Liver (tissue), 3 donors: ENCODE results near the gene RBSN.
"Not testable (repeated sequence)": the region's sequence is repeated elsewhere in the genome, so short reads cannot be mapped to it uniquely, and the experiment has no call there.

ENCODE experiments used
- GABPA ChIP-seq, 2 donors: IDR thresholded peaks in 1 of 2; conservative IDR thresholded peaks in 1 of 2; 2 replicates each; pipeline ENCODE4 v1.6.1; 2016; ENCODE audit warnings: antibody characterized with exemption in 2 of 2, mild to moderate bottlenecking in 1 of 2, moderate library complexity in 1 of 2
- HNF4A ChIP-seq, 2 donors: conservative IDR thresholded peaks; 2 replicates each; pipeline ENCODE4 v1.6.1; 2016; ENCODE audit warnings: antibody characterized with exemption in 2 of 2, mild to moderate bottlenecking in 2 of 2
- NR2F2 ChIP-seq: IDR thresholded peaks from 2 replicates; pipeline ENCODE4 v1.6.1; 2016; ENCODE audit warnings: antibody characterized with exemption
- RAD21 ChIP-seq, 2 donors: IDR thresholded peaks; 2 replicates each; pipeline ENCODE4 v1.6.1; 2016; ENCODE audit warnings: antibody characterized with exemption in 2 of 2, mild to moderate bottlenecking in 2 of 2
- SP1 ChIP-seq: IDR thresholded peaks from 2 replicates; pipeline ENCODE4 v1.6.1; 2018; ENCODE audit warnings: antibody characterized with exemption, mild to moderate bottlenecking
- TF ChIP-seq, protein P1 (sequence below): fragments of 150-350 bp; IDR thresholded peaks from 2 replicates; pipeline ENCODE4 v1.5.1; 2017; ENCODE audit warnings: improper control_type of control experiment, low read depth, low read length; ENCODE audit not compliant: missing input control
- TF ChIP-seq, protein P2 (sequence below): IDR thresholded peaks from 2 replicates; pipeline ENCODE4 v1.6.1; 2016; ENCODE audit warnings: antibody characterized with exemption
- TF ChIP-seq, protein P3 (sequence below): IDR thresholded peaks from 2 replicates; pipeline ENCODE4 v1.6.1; 2016; ENCODE audit warnings: antibody characterized with exemption, mild to moderate bottlenecking
- donor health status: healthy.
- donor health status: healthy.

DNA sequence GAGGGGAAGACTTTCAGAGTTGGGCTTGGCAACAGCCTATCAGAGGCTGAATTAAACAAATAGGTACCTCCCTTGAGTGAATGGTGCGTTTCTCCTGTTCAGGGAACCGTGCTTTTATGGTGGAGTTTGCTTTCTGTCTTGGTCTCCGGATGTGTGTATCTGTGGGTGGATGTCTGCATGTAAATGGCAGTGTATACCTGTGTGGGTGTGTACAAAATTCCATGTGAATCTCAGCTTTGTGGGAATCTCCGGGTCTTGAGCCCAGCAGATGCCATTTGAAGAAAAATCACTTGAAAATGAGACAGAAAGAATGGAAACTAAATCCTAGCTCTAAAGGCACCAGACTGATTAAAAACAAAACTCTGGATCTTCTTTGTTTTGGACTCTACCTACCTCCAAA is 37.9 kb upstream of the RBSN start:
- TF ChIP-seq, protein P1, sequence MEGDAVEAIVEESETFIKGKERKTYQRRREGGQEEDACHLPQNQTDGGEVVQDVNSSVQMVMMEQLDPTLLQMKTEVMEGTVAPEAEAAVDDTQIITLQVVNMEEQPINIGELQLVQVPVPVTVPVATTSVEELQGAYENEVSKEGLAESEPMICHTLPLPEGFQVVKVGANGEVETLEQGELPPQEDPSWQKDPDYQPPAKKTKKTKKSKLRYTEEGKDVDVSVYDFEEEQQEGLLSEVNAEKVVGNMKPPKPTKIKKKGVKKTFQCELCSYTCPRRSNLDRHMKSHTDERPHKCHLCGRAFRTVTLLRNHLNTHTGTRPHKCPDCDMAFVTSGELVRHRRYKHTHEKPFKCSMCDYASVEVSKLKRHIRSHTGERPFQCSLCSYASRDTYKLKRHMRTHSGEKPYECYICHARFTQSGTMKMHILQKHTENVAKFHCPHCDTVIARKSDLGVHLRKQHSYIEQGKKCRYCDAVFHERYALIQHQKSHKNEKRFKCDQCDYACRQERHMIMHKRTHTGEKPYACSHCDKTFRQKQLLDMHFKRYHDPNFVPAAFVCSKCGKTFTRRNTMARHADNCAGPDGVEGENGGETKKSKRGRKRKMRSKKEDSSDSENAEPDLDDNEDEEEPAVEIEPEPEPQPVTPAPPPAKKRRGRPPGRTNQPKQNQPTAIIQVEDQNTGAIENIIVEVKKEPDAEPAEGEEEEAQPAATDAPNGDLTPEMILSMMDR = not testable (repeated sequence)
- TF ChIP-seq, protein P2, sequence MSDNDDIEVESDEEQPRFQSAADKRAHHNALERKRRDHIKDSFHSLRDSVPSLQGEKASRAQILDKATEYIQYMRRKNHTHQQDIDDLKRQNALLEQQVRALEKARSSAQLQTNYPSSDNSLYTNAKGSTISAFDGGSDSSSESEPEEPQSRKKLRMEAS = not testable (repeated sequence)
- not testable (repeated sequence) for TF ChIP-seq SP1; RAD21 (IDR thresholded peaks at IDR 0.05); NR2F2; GABPA (IDR thresholded peaks at IDR 0.05 in 1 of 2, conservative IDR thresholded peaks at IDR 0.05 in 1 of 2); HNF4A (conservative IDR thresholded peaks at IDR 0.05)
- TF ChIP-seq, protein P3, sequence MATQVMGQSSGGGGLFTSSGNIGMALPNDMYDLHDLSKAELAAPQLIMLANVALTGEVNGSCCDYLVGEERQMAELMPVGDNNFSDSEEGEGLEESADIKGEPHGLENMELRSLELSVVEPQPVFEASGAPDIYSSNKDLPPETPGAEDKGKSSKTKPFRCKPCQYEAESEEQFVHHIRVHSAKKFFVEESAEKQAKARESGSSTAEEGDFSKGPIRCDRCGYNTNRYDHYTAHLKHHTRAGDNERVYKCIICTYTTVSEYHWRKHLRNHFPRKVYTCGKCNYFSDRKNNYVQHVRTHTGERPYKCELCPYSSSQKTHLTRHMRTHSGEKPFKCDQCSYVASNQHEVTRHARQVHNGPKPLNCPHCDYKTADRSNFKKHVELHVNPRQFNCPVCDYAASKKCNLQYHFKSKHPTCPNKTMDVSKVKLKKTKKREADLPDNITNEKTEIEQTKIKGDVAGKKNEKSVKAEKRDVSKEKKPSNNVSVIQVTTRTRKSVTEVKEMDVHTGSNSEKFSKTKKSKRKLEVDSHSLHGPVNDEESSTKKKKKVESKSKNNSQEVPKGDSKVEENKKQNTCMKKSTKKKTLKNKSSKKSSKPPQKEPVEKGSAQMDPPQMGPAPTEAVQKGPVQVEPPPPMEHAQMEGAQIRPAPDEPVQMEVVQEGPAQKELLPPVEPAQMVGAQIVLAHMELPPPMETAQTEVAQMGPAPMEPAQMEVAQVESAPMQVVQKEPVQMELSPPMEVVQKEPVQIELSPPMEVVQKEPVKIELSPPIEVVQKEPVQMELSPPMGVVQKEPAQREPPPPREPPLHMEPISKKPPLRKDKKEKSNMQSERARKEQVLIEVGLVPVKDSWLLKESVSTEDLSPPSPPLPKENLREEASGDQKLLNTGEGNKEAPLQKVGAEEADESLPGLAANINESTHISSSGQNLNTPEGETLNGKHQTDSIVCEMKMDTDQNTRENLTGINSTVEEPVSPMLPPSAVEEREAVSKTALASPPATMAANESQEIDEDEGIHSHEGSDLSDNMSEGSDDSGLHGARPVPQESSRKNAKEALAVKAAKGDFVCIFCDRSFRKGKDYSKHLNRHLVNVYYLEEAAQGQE = not testable (repeated sequence)
